Mesenchymal stem cell (in vitro differentiated cells and primary cell): ENCODE results near the gene ATF7IP.

Source experiments
- DNase-seq: peaks from one replicate; pipeline ENCODE4 v3.0.0-alpha.2; 2013
- H2AFZ ChIP-seq: one replicate; pipeline ENCODE4 v1.6.1; 2013; ENCODE audit warnings: low read depth, mild to moderate bottlenecking, control low read depth, inconsistent platforms, low read length, moderate library complexity
- H2AK5ac ChIP-seq: 2 replicates; pipeline ENCODE4 v1.6.1; 2013; ENCODE audit warnings: low read length, moderate library complexity, mild to moderate bottlenecking, inconsistent platforms; ENCODE audit not compliant: severe bottlenecking
- H2BK120ac ChIP-seq: one replicate; pipeline ENCODE4 v1.6.1; 2013; ENCODE audit warnings: low read depth, mild to moderate bottlenecking, inconsistent platforms, low read length, moderate library complexity
- H2BK12ac ChIP-seq, 2 experiments: one replicate each; pipeline ENCODE4 v1.6.1; 2013; ENCODE audit warnings: inconsistent platforms in 2 of 2, low read length in 2 of 2, mild to moderate bottlenecking in 2 of 2, moderate library complexity in 2 of 2, control low read depth in 1 of 2
- H2BK15ac ChIP-seq: one replicate; pipeline ENCODE4 v1.6.1; 2013; ENCODE audit warnings: mild to moderate bottlenecking, low read depth, inconsistent platforms; ENCODE audit not compliant: poor library complexity, severe bottlenecking
- H2BK5ac ChIP-seq: 2 replicates; pipeline ENCODE4 v1.6.1; 2013; ENCODE audit warnings: low read depth, mild to moderate bottlenecking, low read length, control low read depth, inconsistent platforms; ENCODE audit not compliant: poor library complexity, severe bottlenecking
- H3K14ac ChIP-seq, 2 experiments: one replicate each; pipeline ENCODE4 v1.6.1; 2013; ENCODE audit warnings: inconsistent platforms in 2 of 2, low read length in 2 of 2, control low read depth in 1 of 2, mild to moderate bottlenecking in 1 of 2, moderate library complexity in 1 of 2
- H3K18ac ChIP-seq, 2 experiments: one replicate each; pipeline ENCODE4 v1.6.1; 2013; ENCODE audit warnings: inconsistent platforms in 2 of 2, low read length in 2 of 2, control low read depth in 1 of 2, low read depth in 1 of 2, mild to moderate bottlenecking in 1 of 2
- H3K23ac ChIP-seq, 2 experiments: one replicate each; pipeline ENCODE4 v1.6.1; 2013; ENCODE audit warnings: inconsistent platforms in 2 of 2, low read length in 2 of 2, mild to moderate bottlenecking in 2 of 2, moderate library complexity in 2 of 2, control low read depth in 1 of 2
- H3K27ac ChIP-seq: 2 replicates; pipeline ENCODE4 v1.5.1; 2013; ENCODE audit warnings: mild to moderate bottlenecking, moderate library complexity, low read length, control low read depth, inconsistent platforms; ENCODE audit not compliant: poor library complexity, severe bottlenecking
- H3K27me3 ChIP-seq, 2 experiments: 2 replicates each; pipeline versions ENCODE4 v1.6.1 to v1.7.0; 2013; ENCODE audit warnings: low read length in 2 of 2, mild to moderate bottlenecking in 2 of 2, moderate library complexity in 2 of 2, control low read depth in 1 of 2, inconsistent platforms in 1 of 2; ENCODE audit not compliant: control insufficient read depth in 1 of 2, insufficient read depth in 1 of 2
- H3K36me3 ChIP-seq, 2 experiments: 2 replicates each; pipeline versions ENCODE4 v1.6.1 to v1.7.0; 2013; ENCODE audit warnings: low read length in 2 of 2, control low read depth in 1 of 2, inconsistent platforms in 1 of 2, low read depth in 1 of 2, mild to moderate bottlenecking in 1 of 2; ENCODE audit not compliant: insufficient read depth in 2 of 2, control insufficient read depth in 1 of 2
- H3K4ac ChIP-seq, 2 experiments: one replicate each; pipeline ENCODE4 v1.6.1; 2013; ENCODE audit warnings: inconsistent platforms in 2 of 2, low read length in 2 of 2, mild to moderate bottlenecking in 2 of 2, moderate library complexity in 2 of 2, control low read depth in 1 of 2, low read depth in 1 of 2
- H3K4me1 ChIP-seq: 2 replicates; pipeline ENCODE4 v1.6.1; 2013; ENCODE audit warnings: low read depth, low read length, control low read depth; ENCODE audit not compliant: control insufficient read depth, insufficient read depth
- H3K4me2 ChIP-seq: 2 replicates; pipeline ENCODE4 v1.6.1; 2013; ENCODE audit warnings: low read length, mild to moderate bottlenecking, inconsistent platforms; ENCODE audit not compliant: poor library complexity, severe bottlenecking
- H3K4me3 ChIP-seq, 2 experiments: 2 replicates each; pipeline versions ENCODE4 v1.5.1 to v1.7.0; 2013; ENCODE audit warnings: low read length in 2 of 2, mild to moderate bottlenecking in 2 of 2, control low read depth in 1 of 2, low read depth in 1 of 2; ENCODE audit not compliant: insufficient read depth in 1 of 2
- H3K79me1 ChIP-seq: replicated peaks from 2 replicates; pipeline ENCODE4 v1.6.1; 2013; ENCODE audit warnings: mild to moderate bottlenecking, control low read depth, low read length, inconsistent platforms; ENCODE audit not compliant: poor library complexity, severe bottlenecking
- H3K9ac ChIP-seq: 2 replicates; pipeline ENCODE4 v1.7.0; 2013; ENCODE audit warnings: mild to moderate bottlenecking, low read length, moderate library complexity
- H3K9me3 ChIP-seq: 2 replicates; pipeline ENCODE4 v1.7.0; 2013; ENCODE audit warnings: mild to moderate bottlenecking, low read length; ENCODE audit not compliant: control insufficient read depth
- H4K8ac ChIP-seq: one replicate; pipeline ENCODE4 v1.6.1; 2013; ENCODE audit warnings: inconsistent platforms, mild to moderate bottlenecking, low read length, moderate library complexity
- H4K91ac ChIP-seq: one replicate; pipeline ENCODE4 v1.6.1; 2013; ENCODE audit warnings: mild to moderate bottlenecking, low read length, inconsistent platforms
- WGBS: methylation state at CpG from one replicate; pipeline ENCODE4 v1.1.7; 2013; ENCODE audit warnings: mixed read lengths; 5-methylcytosine and 5-hydroxymethylcytosine counted together

The ATF7IP gene

DNA sequence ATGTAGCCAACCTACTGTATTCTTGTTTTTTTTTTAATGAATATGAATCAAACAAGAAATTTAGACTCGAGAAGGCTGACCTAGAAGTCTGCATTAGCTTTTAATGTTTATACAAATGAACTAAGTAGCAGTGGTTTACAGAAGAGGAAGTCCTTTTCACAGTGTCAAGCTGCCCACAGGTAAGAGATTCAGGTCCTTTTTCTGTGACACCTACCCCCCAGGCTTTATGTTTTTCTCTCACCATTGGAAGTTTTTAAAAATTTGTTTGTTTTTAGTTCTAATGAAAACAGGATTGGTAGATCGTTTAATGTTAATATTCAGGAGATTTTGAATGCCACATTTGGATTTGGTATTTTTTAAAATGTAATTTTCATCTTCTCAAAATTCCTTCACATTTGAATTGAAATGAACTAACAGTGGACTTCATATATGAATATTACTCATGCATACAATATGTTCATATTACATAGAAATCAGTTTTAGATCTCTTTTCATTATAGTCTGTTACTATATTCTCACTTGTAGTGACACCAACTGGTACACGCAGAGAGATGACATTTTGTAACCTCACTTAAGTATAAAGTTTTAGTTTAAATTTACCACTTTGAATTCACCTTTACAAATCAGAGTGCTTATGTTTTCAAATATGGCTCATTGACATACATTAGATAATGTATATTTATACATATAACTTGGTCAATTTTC, 29.7 kb downstream of the ATF7IP start:
- peak overlapping the region; percentile 23 for H3K9ac ChIP-seq
- no peak overlapping the region for H2BK5ac ChIP-seq
- no peaks in the 10 kb centered on the region for H3K4me1 ChIP-seq
- no peak overlapping the region for H4K91ac ChIP-seq
- H2BK12ac ChIP-seq: no peak overlapping the region
- no peak overlapping the region for H3K18ac ChIP-seq
- H3K27ac ChIP-seq: no peak overlapping the region
- no CpG with 5 or more reads among the region's 3 CpGs for WGBS
- H2AFZ ChIP-seq: no peak overlapping the region
- no peak overlapping the region for H3K23ac ChIP-seq
- H3K36me3 ChIP-seq: peaks cover 0 to 9% of the 10 kb centered on the region in 2 experiments
- no peak overlapping the region for H4K8ac ChIP-seq
- H3K14ac ChIP-seq: no peak overlapping the region
- no peaks in the 10 kb centered on the region for H3K79me1 ChIP-seq
- H3K4ac ChIP-seq: no peak overlapping the region
- peaks cover 7% of the 10 kb centered on the region for H3K9me3 ChIP-seq
- H2AK5ac ChIP-seq: no peak overlapping the region
- H3K4me2 ChIP-seq: no peak overlapping the region
- no peak overlapping the region for H2BK15ac ChIP-seq
- DNase-seq: no peak
- H2BK120ac ChIP-seq: no peak overlapping the region
- no peaks in the 10 kb centered on the region for H3K27me3 ChIP-seq
- no peak overlapping the region for H3K4me3 ChIP-seq

DNA sequence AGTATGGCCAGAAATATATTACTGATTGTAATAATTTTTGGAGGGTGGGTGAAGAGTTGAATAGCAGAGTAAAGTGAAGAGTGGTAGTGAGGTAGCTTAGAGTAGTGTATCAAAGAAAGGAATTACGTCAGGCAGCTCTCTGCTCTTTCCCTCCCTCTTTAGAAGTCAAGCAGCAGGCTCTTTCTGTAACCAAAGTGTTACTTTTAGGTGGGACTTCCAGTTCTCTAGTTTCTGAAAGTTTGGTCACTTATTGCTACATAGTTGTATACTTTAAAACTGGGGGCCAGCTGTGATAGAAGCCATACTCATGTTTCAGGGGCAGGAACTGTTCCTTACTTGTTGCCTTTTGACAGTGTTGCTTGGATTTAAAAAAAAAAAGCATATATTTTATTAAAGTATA, 30.6 kb downstream of the ATF7IP start:
- Histone ChIP-seq H3K14ac (no peak overlapping the region), H2BK120ac (no peak overlapping the region), H3K9me3 (peaks cover 7% of the 10 kb centered on the region), H2AK5ac (no peak overlapping the region), H3K79me1 (no peaks in the 10 kb centered on the region), H3K36me3 (peaks cover 0 to 3% of the 10 kb centered on the region in 2 experiments), H3K9ac (no peak overlapping the region), H4K8ac (no peak overlapping the region), H3K27ac (no peak overlapping the region), H2BK12ac (no peak overlapping the region), H3K4me2 (no peak overlapping the region), H3K23ac (no peak overlapping the region), H2BK5ac (no peak overlapping the region), H3K4me3 (no peak overlapping the region), H4K91ac (no peak overlapping the region), H3K4ac (no peak overlapping the region), H3K18ac (no peak overlapping the region), H2BK15ac (no peak overlapping the region), H2AFZ (no peak overlapping the region), H3K27me3 (no peaks in the 10 kb centered on the region), H3K4me1 (no peaks in the 10 kb centered on the region)
- WGBS: no CpG with 5 or more reads among the region's 1 CpG
- peak; percentile 75 for DNase-seq

DNA sequence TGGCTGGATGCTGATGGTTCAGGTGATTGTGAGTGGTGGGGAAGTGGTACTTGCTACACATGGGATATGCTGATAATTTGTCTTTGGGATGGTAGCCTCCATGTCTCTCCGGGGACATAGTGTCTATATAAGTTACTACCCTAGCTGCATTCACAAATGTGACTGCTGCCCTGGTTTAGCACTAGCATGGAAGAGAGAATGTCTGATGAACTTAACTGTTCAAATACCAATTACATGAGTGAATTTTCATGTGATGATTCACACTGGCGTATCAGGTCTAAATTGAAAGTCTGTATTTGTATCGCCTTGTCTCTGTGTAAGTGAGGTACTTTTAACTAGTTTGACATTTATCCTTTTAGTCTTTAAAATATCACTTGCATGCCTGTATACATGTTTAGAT, 34.4 kb downstream of the ATF7IP start:
- H3K14ac ChIP-seq: no peak overlapping the region
- H3K9me3 ChIP-seq: peaks cover 7% of the 10 kb centered on the region
- H4K91ac ChIP-seq: no peak overlapping the region
- H2BK15ac ChIP-seq: no peak overlapping the region
- H3K4me1 ChIP-seq: peaks cover 2% of the 10 kb centered on the region
- no peaks in the 10 kb centered on the region for H3K27me3 ChIP-seq
- H3K36me3 ChIP-seq: peaks cover 0 to 2% of the 10 kb centered on the region in 2 experiments
- no peak overlapping the region for H4K8ac ChIP-seq
- no peak overlapping the region for H3K4ac ChIP-seq
- H3K4me2 ChIP-seq: peak overlapping the region; percentile 61
- peak overlapping the region in 1 of 2 experiments; percentile 43 for H3K18ac ChIP-seq
- H3K4me3 ChIP-seq: no peak overlapping the region
- H3K9ac ChIP-seq: no peak overlapping the region
- H2BK120ac ChIP-seq: peak overlapping the region; percentile 34
- H3K27ac ChIP-seq: peak overlapping the region; percentile 86
- peak; percentile 75 for DNase-seq
- H2BK5ac ChIP-seq: no peak overlapping the region
- H2AK5ac ChIP-seq: peak overlapping the region; percentile 80
- 50% methylated on average over 1 of the region's 3 CpGs for WGBS
- H2BK12ac ChIP-seq: no peak overlapping the region
- H3K79me1 ChIP-seq: no peaks in the 10 kb centered on the region
- no peak overlapping the region for H2AFZ ChIP-seq
- no peak overlapping the region for H3K23ac ChIP-seq

DNA sequence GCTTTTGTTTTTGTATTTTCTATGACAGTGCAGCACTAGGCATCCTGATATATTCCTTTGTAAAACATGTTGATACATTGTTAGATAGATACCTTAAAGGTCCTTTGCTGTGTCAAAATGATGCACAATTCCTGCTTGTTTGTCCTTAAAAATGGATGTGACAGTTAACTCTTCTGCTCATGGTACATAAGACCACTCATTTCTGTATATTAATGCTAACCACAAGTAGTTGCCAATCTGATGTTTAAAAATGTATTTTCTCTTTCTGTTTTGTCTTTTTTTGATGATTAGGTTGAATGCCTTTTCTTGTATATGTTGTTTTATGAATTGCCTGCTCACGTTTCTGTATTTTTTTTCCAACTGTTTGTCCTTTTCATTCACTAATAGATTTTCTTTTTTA, 35.1 kb downstream of the ATF7IP start:
- Histone ChIP-seq H3K4me2 (no peak overlapping the region), H3K27ac (no peak overlapping the region), H3K9ac (no peak overlapping the region), H3K4ac (no peak overlapping the region), H3K27me3 (no peaks in the 10 kb centered on the region), H3K14ac (no peak overlapping the region), H2BK12ac (no peak overlapping the region), H2BK120ac (no peak overlapping the region), H3K18ac (no peak overlapping the region), H2BK5ac (no peak overlapping the region), H3K4me3 (no peak overlapping the region), H4K8ac (no peak overlapping the region), H3K36me3 (peaks cover 0 to 4% of the 10 kb centered on the region in 2 experiments), H3K4me1 (peaks cover 2% of the 10 kb centered on the region), H3K23ac (no peak overlapping the region), H4K91ac (no peak overlapping the region), H3K9me3 (peaks cover 7% of the 10 kb centered on the region), H3K79me1 (no peaks in the 10 kb centered on the region), H2AK5ac (no peak overlapping the region), H2BK15ac (no peak overlapping the region), H2AFZ (no peak overlapping the region)
- no CpG with 5 or more reads among the region's 1 CpG for WGBS
- DNase-seq: no peak
